Loucy (cell line): ENCODE measurements around the gene MS4A4E.

Source experiments
- EZH2phosphoT487 ChIP-seq: fragments of 200-600 bp; IDR thresholded peaks from 2 replicates; pipeline ENCODE4 v1.6.1; 2018; ENCODE audit warnings: antibody characterized with exemption, mild to moderate bottlenecking, moderate library complexity, borderline replicate concordance
- TF ChIP-seq, protein P1 (sequence below): fragments of 200-600 bp; sonication (generic); conservative IDR thresholded peaks from 2 replicates; pipeline ENCODE4 v1.5.1; 2014; ENCODE audit warnings: mild to moderate bottlenecking, antibody characterized with exemption, low read length

- TF ChIP-seq, protein P1, sequence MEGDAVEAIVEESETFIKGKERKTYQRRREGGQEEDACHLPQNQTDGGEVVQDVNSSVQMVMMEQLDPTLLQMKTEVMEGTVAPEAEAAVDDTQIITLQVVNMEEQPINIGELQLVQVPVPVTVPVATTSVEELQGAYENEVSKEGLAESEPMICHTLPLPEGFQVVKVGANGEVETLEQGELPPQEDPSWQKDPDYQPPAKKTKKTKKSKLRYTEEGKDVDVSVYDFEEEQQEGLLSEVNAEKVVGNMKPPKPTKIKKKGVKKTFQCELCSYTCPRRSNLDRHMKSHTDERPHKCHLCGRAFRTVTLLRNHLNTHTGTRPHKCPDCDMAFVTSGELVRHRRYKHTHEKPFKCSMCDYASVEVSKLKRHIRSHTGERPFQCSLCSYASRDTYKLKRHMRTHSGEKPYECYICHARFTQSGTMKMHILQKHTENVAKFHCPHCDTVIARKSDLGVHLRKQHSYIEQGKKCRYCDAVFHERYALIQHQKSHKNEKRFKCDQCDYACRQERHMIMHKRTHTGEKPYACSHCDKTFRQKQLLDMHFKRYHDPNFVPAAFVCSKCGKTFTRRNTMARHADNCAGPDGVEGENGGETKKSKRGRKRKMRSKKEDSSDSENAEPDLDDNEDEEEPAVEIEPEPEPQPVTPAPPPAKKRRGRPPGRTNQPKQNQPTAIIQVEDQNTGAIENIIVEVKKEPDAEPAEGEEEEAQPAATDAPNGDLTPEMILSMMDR = no peak
- no peak for TF ChIP-seq EZH2phosphoT487
Observed at GRCh38 chr11:60206616-60207015, 36.3 kb downstream of the MS4A4E start.
